Astrocyte (in vitro differentiated cells and primary cell): ENCODE results near the gene TOPORS.

Experiments used
- CTCF ChIP-seq: IDR thresholded peaks from 2 replicates; pipeline ENCODE4 v1.5.1; 2011; ENCODE audit warnings: low read depth, mild to moderate bottlenecking, inconsistent platforms, low read length, moderate library complexity; ENCODE audit not compliant: insufficient read depth
- EZH2 ChIP-seq: IDR thresholded peaks from 2 replicates; pipeline ENCODE4 v1.6.1; 2012; ENCODE audit warnings: mild to moderate bottlenecking, low read length, inconsistent platforms; ENCODE audit not compliant: insufficient read depth

- no peak for TF ChIP-seq CTCF
- TF ChIP-seq EZH2, result no peak
These were observed 51.6 kb downstream of the TOPORS start for GRCh38 chr9:32500768-32501167.
